Vagina (tissue), 2 donors: ENCODE measurements around the gene SLC52A3. TPM values are rescaled to one million over a fixed set of nuclear protein-coding genes. Genes with fewer than 3 reads are reported as not detected.
"Not testable (repeated sequence)": the region's sequence is repeated elsewhere in the genome, so short reads cannot be mapped to it uniquely, and the experiment has no call there.

Experiments used
- DNase-seq, 2 donors: peaks; one replicate each; pipeline ENCODE4 v3.0.0-alpha.2; 2017; ENCODE audit errors: extremely low spot score in 2 of 2
- H3K27ac ChIP-seq: fragments of 200-600 bp; sonication (generic); one replicate; pipeline ENCODE4 v1.5.1; 2019
- H3K27me3 ChIP-seq: fragments of 200-600 bp; sonication (generic); one replicate; pipeline ENCODE4 v1.5.1; 2019
- H3K36me3 ChIP-seq, 2 donors: fragments of 200-600 bp; sonication (generic); one replicate each; pipeline ENCODE4 v1.5.1; 2017 to 2019
- H3K4me1 ChIP-seq: fragments of 200-600 bp; sonication (generic); one replicate; pipeline ENCODE4 v1.5.1; 2019
- H3K4me3 ChIP-seq, 2 donors: fragments of 200-600 bp; sonication (generic); 1 replicate in 1 of 2; 2 replicates in 1 of 2; pipeline ENCODE4 v1.5.1; 2016 to 2019
- H3K9me3 ChIP-seq: fragments of 200-600 bp; sonication (generic); one replicate; pipeline ENCODE4 v1.5.1; 2019
- POLR2A ChIP-seq, 2 donors: fragments of 450-650 bp; IDR thresholded peaks; one replicate each; pipeline ENCODE4 v1.6.1; 2017; ENCODE audit warnings: antibody characterized with exemption in 2 of 2, mild to moderate bottlenecking in 2 of 2, moderate library complexity in 2 of 2
- POLR2AphosphoS5 ChIP-seq, 2 donors: sonication (generic); formaldehyde crosslinking; IDR thresholded peaks; one replicate each; pipeline ENCODE4 v1.9.0; 2017; ENCODE audit warnings: antibody characterized with exemption in 2 of 2, mild to moderate bottlenecking in 2 of 2, low read depth in 1 of 2; ENCODE audit not compliant: insufficient read depth in 1 of 2
- intact Hi-C: fragments of 100-400 bp; cut with DNase I; formaldehyde crosslinking; loops from one replicate; pipeline ENCODE4 v1.15.1; 2023
- total RNA-seq: library from RNA; depleted of rRNA; stranded (reverse); fragments of >200 nt; gene quantifications from one replicate; pipeline ENCODE4 v1.2.3, GENCODE V29; 2016
- TF ChIP-seq, protein P1 (sequence below), 3 experiments: fragments of 450-650 bp in 2 of 3; fragments of 200-600 bp in 1 of 3; sonication (generic) in 1 of 3; IDR thresholded peaks; one replicate each; pipeline ENCODE4 v1.5.1; 2017 to 2019; ENCODE audit warnings: antibody characterized with exemption in 3 of 3, mild to moderate bottlenecking in 2 of 3, moderate library complexity in 2 of 3

SLC52A3 gene
- total RNA-seq = 1.7 TPM

- peak; percentile 53 to 55 for TF ChIP-seq POLR2AphosphoS5 (IDR thresholded peaks at IDR 0.05; ENCODE audit: insufficient read depth in 1 of 2, low read depth in 1 of 2)
- TF ChIP-seq, protein P1, sequence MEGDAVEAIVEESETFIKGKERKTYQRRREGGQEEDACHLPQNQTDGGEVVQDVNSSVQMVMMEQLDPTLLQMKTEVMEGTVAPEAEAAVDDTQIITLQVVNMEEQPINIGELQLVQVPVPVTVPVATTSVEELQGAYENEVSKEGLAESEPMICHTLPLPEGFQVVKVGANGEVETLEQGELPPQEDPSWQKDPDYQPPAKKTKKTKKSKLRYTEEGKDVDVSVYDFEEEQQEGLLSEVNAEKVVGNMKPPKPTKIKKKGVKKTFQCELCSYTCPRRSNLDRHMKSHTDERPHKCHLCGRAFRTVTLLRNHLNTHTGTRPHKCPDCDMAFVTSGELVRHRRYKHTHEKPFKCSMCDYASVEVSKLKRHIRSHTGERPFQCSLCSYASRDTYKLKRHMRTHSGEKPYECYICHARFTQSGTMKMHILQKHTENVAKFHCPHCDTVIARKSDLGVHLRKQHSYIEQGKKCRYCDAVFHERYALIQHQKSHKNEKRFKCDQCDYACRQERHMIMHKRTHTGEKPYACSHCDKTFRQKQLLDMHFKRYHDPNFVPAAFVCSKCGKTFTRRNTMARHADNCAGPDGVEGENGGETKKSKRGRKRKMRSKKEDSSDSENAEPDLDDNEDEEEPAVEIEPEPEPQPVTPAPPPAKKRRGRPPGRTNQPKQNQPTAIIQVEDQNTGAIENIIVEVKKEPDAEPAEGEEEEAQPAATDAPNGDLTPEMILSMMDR (IDR thresholded peaks at IDR 0.05) = no peak
- H3K4me3 ChIP-seq = no peak within 1 kb of the TSS
- no peak within 1 kb of the TSS for H3K27ac ChIP-seq
- H3K4me1 ChIP-seq = no peaks in the 10 kb centered on the region
- no peaks in the 10 kb centered on the region for H3K9me3 ChIP-seq
- H3K27me3 ChIP-seq = no peaks in the 10 kb centered on the region
- intact Hi-C loops = no loop called here
- no peaks in the 10 kb centered on the region for H3K36me3 ChIP-seq
- DNase-seq = no peak
These were observed at the start of gene SLC52A3 for GRCh38 chr20:768426-768978. Gene SLC52A3 (minus strand): TSS chr20:768500. CDS start chr20:765774, 2,726 bp downstream.

DNA sequence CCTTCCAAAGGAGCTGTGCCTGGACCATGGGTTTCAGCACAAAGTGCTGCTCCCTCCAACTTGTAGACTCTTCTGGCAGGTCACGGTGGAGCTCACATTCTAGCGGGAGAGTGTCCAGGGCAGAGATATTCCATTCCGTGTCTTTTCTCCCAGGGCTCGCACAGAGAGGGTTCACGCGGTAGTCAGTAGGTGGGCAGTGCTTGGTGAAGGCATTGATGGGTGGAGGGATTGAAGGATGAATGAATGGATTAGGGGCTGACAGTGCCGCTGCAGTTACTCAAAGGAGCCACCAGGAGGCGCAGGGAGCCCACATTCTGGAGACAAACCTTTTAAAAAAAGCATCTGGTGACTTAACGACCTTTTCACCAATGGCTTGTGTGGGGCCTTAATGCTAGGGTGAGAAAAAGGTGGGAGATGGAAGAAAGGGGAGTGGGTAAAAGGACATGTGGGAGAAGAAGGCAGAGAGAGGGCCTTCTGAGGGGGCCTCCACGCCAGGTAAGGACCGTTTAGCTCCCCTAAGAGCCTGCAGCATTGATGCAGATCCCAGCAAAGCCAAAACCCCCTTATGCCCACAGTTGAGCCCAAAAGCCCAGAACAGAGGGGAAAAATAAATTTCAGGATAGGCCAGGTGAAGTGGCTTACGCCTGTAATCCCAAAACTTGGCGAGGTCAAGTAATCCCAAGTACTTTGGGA is 47.8 kb upstream of the SLC52A3 start:
- Histone ChIP-seq H3K4me1 (no peaks in the 10 kb centered on the region), H3K4me3 (no peak overlapping the region), H3K27ac (no peak overlapping the region), H3K9me3 (no peaks in the 10 kb centered on the region), H3K36me3 (no peaks in the 10 kb centered on the region), H3K27me3 (no peaks in the 10 kb centered on the region)
- TF ChIP-seq POLR2A (IDR thresholded peaks at IDR 0.05) (no peak), POLR2AphosphoS5 (IDR thresholded peaks at IDR 0.05; ENCODE audit: insufficient read depth in 1 of 2, low read depth in 1 of 2) (no peak)
- TF ChIP-seq, protein P1 (IDR thresholded peaks at IDR 0.05) = peak; percentile 96 to 97 (median 97)
- peak; percentile 83 to 91 for DNase-seq
- intact Hi-C loops = loop anchor here (10.0 kb wide), 1 partner anchor 389 kb away; the partner anchor contains the start of gene C20orf202

DNA sequence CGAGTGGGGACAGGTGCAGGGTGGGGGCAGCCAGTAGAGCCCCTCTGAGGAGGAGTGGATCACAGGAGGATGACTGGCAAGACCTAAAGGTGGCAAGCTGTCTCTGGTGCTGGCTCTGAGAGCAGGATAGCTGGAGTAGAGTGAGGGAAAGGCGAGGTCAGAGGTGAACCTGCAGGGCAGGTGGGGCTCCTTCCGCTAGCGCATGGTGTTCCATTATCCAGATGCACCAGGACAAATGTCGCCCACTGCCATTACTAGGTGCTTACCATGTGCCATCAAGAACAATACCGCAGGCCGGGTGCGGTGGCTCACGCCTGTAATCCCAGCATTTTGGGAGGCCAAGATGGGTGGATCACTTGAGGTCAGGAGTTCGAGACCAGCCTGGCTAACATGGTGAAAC is 46.9 kb upstream of the SLC52A3 start:
- no peaks in the 10 kb centered on the region for H3K36me3 ChIP-seq
- no peaks in the 10 kb centered on the region for H3K9me3 ChIP-seq
- H3K4me1 ChIP-seq = no peaks in the 10 kb centered on the region
- intact Hi-C loops = loop anchor here (10.0 kb wide), 1 partner anchor 390 kb away; the partner anchor contains the start of gene C20orf202
- no peaks in the 10 kb centered on the region for H3K27me3 ChIP-seq
- TF ChIP-seq POLR2AphosphoS5 (IDR thresholded peaks at IDR 0.05; ENCODE audit: insufficient read depth in 1 of 2, low read depth in 1 of 2) (no peak), POLR2A (IDR thresholded peaks at IDR 0.05) (no peak)
- TF ChIP-seq, protein P1 (IDR thresholded peaks at IDR 0.05) = no peak
- peak in 1 of 2 donors; percentile 79 for DNase-seq
- no peak overlapping the region for H3K4me3 ChIP-seq
- H3K27ac ChIP-seq = no peak overlapping the region

DNA sequence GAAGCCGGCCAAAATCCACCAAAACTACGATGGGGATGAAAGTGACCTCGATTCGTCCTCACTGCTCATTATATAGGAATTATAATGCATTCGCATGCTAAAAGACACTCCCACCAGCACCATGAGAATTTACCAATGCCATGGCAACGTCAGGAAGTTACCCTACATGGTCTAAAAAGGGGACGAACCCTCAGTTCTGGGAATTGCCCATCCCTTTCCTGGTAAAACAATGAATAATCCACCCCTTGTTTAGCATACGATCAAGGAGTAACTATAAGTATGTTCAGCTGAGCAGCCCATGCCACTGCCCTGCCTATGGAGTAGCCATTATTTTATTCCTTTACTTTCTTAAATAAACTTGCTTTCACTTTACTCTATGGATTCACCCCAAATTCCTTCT is 45.1 kb upstream of the SLC52A3 start:
- no peaks in the 10 kb centered on the region for H3K9me3 ChIP-seq
- no peak for DNase-seq
- no peaks in the 10 kb centered on the region for H3K27me3 ChIP-seq
- H3K27ac ChIP-seq = no peak overlapping the region
- intact Hi-C loops = loop anchor here (10.0 kb wide), 1 partner anchor 391 kb away; the partner anchor contains the start of gene C20orf202
- TF ChIP-seq, protein P1 (IDR thresholded peaks at IDR 0.05) = no peak
- no peak for TF ChIP-seq POLR2A (IDR thresholded peaks at IDR 0.05)
- no peak for TF ChIP-seq POLR2AphosphoS5 (IDR thresholded peaks at IDR 0.05; ENCODE audit: insufficient read depth in 1 of 2, low read depth in 1 of 2)
- no peak overlapping the region for H3K4me3 ChIP-seq
- H3K36me3 ChIP-seq = no peaks in the 10 kb centered on the region
- H3K4me1 ChIP-seq = no peaks in the 10 kb centered on the region

GRCh38 chr20:812435-812814 is 44.1 kb upstream of the SLC52A3 start:
- intact Hi-C loops = loop anchor here (10.0 kb wide), 1 partner anchor 392 kb away; the partner anchor contains the start of gene C20orf202
- H3K27me3 ChIP-seq, H3K27ac ChIP-seq: not testable (repeated sequence)

DNA sequence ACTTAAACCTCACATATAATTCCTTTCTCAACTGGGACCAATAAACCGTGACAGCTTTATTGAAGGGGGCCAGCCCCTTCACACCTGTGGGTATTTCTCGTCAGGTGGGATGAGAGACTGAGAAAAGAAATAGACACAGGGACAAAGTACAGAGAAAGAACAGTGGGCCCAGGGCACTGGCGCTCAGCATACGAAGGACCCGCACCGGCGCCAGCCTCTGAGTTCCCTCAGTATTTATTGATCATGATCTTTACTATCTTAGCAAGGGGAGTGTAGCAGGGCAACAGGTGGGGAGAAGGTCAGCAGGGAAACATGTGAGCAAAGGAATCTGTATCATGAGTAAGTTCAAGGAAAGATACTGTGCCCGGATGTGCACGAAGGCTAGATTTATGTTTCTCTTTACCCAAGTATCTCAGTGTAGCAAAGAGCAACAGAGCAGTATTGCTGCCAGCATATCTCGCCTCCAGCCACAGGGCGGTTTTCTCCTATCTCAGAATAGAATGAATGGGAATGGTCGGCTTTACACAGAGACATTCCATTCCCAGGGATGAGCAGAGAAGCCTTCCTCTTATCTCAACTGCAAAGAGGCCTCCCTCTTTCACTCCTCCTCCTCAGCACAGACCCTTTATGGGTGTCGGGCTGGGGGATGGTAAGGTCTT is 43.6 kb upstream of the SLC52A3 start:
- H3K27me3 ChIP-seq, H3K4me3 ChIP-seq, H3K9me3 ChIP-seq, DNase-seq, H3K36me3 ChIP-seq, H3K4me1 ChIP-seq, H3K27ac ChIP-seq: not testable (repeated sequence)
- intact Hi-C loops = loop anchor here (10.0 kb wide), 1 partner anchor 393 kb away; the partner anchor contains the start of gene C20orf202

More at GRCh38 chr20:812435-812814, 44.1 kb upstream of the SLC52A3 start:
- H3K4me3 ChIP-seq, H3K4me1 ChIP-seq, H3K9me3 ChIP-seq, H3K36me3 ChIP-seq, DNase-seq: not testable (repeated sequence)
